ENCODE measurements around the gene EFNA4. TPM values are rescaled to one million over a fixed set of nuclear protein-coding genes. Genes with fewer than 3 reads are reported as not detected.
A peak's percentile ranks its signal among the peaks of the same experiment; 100 is the strongest.

Gene EFNA4
- total RNA-seq, 4 donors from 2014 or later = 0.41 to 0.87 (median 0.80) TPM

DNA sequence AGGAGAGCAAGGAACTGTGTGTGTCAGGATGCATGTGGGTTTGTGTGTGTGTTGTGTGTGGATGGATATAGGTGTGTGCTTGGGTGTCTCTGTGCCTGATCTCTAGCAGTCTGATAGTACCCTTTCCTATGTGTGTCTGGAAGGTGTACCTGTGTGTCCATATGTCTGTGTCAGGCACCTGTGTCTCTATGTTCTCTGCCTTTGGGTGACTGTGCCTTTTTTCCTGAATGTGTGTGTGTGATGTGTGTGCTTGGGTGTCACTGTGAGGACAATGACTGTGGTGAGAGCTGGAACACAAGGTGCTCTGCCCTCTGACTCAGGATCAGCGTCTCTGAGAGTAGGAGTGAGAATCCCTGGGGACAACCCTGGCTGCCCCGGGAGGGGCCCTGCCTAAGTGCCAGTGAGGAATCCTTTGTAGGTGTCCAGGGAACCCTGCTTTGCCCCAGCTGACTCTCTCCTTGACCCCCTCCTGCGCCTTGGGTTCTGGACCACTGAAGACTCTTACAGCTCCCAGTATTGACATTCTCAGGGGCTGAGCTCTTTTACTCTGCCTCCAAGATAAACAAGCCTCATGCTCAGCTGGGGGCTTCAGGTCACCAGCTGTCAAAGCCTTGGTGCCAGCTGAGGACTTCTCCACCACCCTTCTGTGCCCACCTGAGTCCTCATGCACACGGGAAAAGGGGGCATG is 14.4 kb downstream of the EFNA4 start:
- in situ Hi-C loops (cut with MboI; ENCODE audit: low sequenced_read_pairs in 4 of 4) (no loop called here), intact Hi-C loops (cut with DNase I; ENCODE audit: low total_unique reads) (no loop called here)
- H3K9me3 ChIP-seq = no peaks in the 10 kb centered on the region
- H3K27me3 ChIP-seq = peaks cover 40% of the 10 kb centered on the region in 3 donors
- no peak overlapping the region for H3K27ac ChIP-seq
- peak overlapping the region in 2 of 4 donors; percentile 64 to 68 for H3K4me3 ChIP-seq
- H3K4me1 ChIP-seq = peaks cover 38% of the 10 kb centered on the region in 2 donors
- H3K36me3 ChIP-seq = no peaks in the 10 kb centered on the region
- TF ChIP-seq, protein P1, sequence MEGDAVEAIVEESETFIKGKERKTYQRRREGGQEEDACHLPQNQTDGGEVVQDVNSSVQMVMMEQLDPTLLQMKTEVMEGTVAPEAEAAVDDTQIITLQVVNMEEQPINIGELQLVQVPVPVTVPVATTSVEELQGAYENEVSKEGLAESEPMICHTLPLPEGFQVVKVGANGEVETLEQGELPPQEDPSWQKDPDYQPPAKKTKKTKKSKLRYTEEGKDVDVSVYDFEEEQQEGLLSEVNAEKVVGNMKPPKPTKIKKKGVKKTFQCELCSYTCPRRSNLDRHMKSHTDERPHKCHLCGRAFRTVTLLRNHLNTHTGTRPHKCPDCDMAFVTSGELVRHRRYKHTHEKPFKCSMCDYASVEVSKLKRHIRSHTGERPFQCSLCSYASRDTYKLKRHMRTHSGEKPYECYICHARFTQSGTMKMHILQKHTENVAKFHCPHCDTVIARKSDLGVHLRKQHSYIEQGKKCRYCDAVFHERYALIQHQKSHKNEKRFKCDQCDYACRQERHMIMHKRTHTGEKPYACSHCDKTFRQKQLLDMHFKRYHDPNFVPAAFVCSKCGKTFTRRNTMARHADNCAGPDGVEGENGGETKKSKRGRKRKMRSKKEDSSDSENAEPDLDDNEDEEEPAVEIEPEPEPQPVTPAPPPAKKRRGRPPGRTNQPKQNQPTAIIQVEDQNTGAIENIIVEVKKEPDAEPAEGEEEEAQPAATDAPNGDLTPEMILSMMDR (IDR thresholded peaks at IDR 0.05 in 4 of 5, conservative IDR thresholded peaks at IDR 0.05 in 1 of 5) = no peak
- no peak for ATAC-seq
- no peak for DNase-seq

DNA sequence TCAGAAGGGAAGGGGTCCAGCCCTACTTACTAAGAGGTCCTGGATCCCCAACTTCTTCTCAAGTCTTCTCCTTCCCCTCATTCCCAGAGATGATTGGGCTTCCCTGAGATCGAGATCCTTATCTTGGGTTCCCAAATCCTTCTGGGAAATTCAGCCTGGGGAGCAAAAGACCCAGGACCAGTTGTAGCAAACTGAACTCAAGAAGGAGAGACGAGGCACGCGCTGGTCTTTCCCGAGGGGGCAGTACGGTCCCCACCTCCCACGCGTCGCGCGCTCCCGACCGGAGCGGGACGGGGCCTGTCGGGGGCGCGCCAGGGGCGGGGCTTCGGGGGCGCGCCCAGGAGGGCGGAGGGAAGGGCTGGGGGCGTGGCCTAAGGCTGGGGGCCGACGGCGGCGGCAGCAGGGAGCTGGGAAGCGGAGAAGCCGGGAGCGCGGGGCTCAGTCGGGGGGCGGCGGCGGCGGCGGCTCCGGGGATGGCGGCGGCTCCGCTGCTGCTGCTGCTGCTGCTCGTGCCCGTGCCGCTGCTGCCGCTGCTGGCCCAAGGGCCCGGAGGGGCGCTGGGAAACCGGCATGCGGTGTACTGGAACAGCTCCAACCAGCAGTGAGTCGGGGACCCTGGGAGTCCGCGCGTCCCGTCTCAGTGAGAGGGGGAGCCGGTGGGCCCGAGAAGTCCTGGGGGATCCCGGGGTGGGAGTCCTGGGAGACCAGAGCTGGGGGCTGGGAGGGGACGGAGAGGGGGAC is 15.1 kb downstream of the EFNA4 start, which contains the start of gene EFNA3:
Gene EFNA3 (plus strand): TSS at position 369 of the 741 bp plus-strand sequence. CDS start 105 bp downstream, at position 474.
- in situ Hi-C loops (cut with MboI; ENCODE audit: low sequenced_read_pairs in 4 of 4) = no loop called here
- Histone ChIP-seq H3K4me1 (peaks cover 38 to 41% of the 10 kb centered on the region in 2 donors), H3K4me3 (peak within 1 kb of the TSS; percentile 31 to 68 (median 55)), H3K27ac (no peak within 1 kb of the TSS), H3K27me3 (peaks cover 47 to 48% (median 48%) of the 10 kb centered on the region in 3 donors), H3K36me3 (no peaks in the 10 kb centered on the region), H3K9me3 (no peaks in the 10 kb centered on the region)
- intact Hi-C loops (cut with DNase I; ENCODE audit: low total_unique reads) = no loop called here
- no peak for TF ChIP-seq POLR2A (IDR thresholded peaks at IDR 0.05)
- TF ChIP-seq, protein P1 (IDR thresholded peaks at IDR 0.05 in 4 of 5, conservative IDR thresholded peaks at IDR 0.05 in 1 of 5) = no peak
- DNase-seq (peak in 1 of 2 donors; percentile 54), ATAC-seq (peak; percentile 66 to 68)

DNA sequence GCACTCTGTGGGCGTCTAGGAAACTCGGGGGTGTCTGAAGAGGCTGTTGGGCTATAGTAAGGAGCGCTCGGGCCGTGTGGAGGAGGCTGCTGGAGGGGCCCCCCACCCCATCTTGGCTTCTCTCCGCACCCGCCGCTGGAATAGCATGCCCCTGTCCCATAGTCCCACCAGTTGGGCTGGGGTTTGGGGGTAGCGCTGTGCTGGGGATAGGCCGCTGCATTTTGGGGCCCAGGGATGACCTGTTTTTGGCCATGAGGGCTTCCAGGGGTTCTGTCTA is 15.6 kb downstream of the EFNA4 start:
- DNase-seq = no peak
- intact Hi-C loops (cut with DNase I; ENCODE audit: low total_unique reads) (no loop called here), in situ Hi-C loops (cut with MboI; ENCODE audit: low sequenced_read_pairs in 4 of 4) (no loop called here)
- Histone ChIP-seq H3K9me3 (no peaks in the 10 kb centered on the region), H3K36me3 (no peaks in the 10 kb centered on the region), H3K27ac (no peak overlapping the region), H3K4me1 (peaks cover 38 to 41% of the 10 kb centered on the region in 2 donors), H3K4me3 (peak overlapping the region; percentile 31 to 68 (median 55)), H3K27me3 (peaks cover 51 to 53% (median 52%) of the 10 kb centered on the region in 3 donors)
- TF ChIP-seq POLR2A (IDR thresholded peaks at IDR 0.05) = no peak
- TF ChIP-seq, protein P1 (IDR thresholded peaks at IDR 0.05 in 4 of 5, conservative IDR thresholded peaks at IDR 0.05 in 1 of 5) = no peak
- no peak for ATAC-seq

DNA sequence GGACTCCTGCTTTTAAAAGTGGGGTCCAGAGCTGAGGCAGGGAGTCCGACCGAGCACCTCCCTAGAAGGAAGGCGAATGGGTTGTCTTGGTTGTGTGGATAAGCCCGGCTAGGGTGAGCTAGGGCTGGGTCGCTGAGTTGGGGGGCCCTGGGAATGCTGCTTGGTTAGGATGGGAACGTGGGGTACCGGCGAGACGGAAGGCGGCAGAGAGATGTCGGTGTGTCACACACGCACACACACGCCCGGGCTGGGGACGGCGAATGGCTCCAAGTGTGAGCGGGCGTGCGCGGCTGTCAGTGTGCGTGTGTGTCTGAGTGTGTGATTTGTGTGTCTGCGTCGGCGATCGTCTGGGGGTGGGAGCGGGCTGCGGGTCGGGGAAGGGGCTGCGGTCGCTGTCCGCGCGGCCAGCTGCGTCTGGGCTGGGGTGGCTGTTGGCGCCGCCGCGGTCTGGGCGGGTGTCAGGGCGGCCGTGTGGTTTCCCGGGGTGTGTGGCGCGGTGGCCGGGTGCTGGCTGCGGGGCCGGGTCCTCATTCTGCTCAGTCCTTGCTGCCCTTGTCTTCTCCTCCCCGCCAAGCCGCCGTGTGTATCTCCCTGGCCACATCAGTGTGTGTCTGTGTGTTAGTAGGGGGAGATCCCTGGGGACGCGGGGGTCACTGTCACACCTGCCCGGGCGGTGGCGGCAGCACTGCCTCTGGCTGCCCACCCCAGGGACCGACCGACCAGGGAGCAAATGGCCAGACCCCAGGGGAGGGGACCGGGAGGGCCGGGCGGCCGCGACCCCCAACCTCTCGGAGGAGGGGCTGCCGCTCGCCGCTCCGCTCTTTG is 16.2 kb downstream of the EFNA4 start:
- in situ Hi-C loops (cut with MboI; ENCODE audit: low sequenced_read_pairs in 4 of 4) = no loop called here
- no peaks in the 10 kb centered on the region for H3K36me3 ChIP-seq
- ATAC-seq = no peak
- intact Hi-C loops (cut with DNase I; ENCODE audit: low total_unique reads) = no loop called here
- H3K27me3 ChIP-seq = peaks cover 51 to 56% (median 54%) of the 10 kb centered on the region in 3 donors
- no peak overlapping the region for H3K27ac ChIP-seq
- DNase-seq = no peak
- peaks cover 42 to 46% of the 10 kb centered on the region in 2 donors for H3K4me1 ChIP-seq
- TF ChIP-seq, protein P1 (IDR thresholded peaks at IDR 0.05 in 4 of 5, conservative IDR thresholded peaks at IDR 0.05 in 1 of 5) = no peak
- TF ChIP-seq POLR2A (IDR thresholded peaks at IDR 0.05) = no peak
- H3K9me3 ChIP-seq = no peaks in the 10 kb centered on the region
- peak overlapping the region in 3 of 4 donors; percentile 34 to 68 (median 46) for H3K4me3 ChIP-seq
